Endothelial cell of umbilical vein (primary cell): ENCODE results near the gene PLXNC1. TPM values are rescaled to one million over a fixed set of nuclear protein-coding genes. Genes with fewer than 3 reads are reported as not detected.

Source experiments
- BruUV-seq: library from RNA; stranded (reverse); fragments of 400-500 nt; replicated peaks from 2 replicates; lab custom pipeline; 2021; lab: Mats Ljungman, UMichigan
- CTCF ChIA-PET: fragments of 300-600, 350-600 bp; sonication (Branson Sonifier 250); formaldehyde crosslinking; loops from one replicate; lab custom pipeline; 2021; ENCODE audit warnings: antibody characterized with exemption, inconsistent platforms; lab: Charles Lee
- POLR2A ChIA-PET: fragments of 300-600, 350-600 bp; sonication (Branson Sonifier 250); formaldehyde crosslinking; loops from one replicate; lab custom pipeline; 2021; ENCODE audit warnings: antibody characterized with exemption, inconsistent platforms; lab: Charles Lee
- DNase-seq: peaks from one replicate; pipeline ENCODE4 v3.0.0-alpha.2; 2011; ENCODE audit warnings: low read depth, low spot score
- FAIRE-seq: peaks from 2 replicates; lab custom pipeline; 2011; peaks lifted over from hg19 to GRCh38; lab: Jason Lieb, UNC
- H2AFZ ChIP-seq: 2 replicates; pipeline ENCODE4 v1.6.0; 2012; ENCODE audit warnings: low read depth, low read length, control low read depth, inconsistent platforms
- H3K27ac ChIP-seq: 2 replicates; pipeline ENCODE4 v1.5.1; 2011; ENCODE audit warnings: low read depth, mild to moderate bottlenecking, control low read depth, low read length, moderate library complexity; ENCODE audit not compliant: insufficient read depth
- H3K27me3 ChIP-seq, 2 experiments: 2 replicates each; pipeline versions ENCODE4 v1.6.0 to v1.6.1; 2011; ENCODE audit warnings: low read length in 2 of 2, mixed read lengths in 1 of 2; ENCODE audit not compliant: control insufficient read depth in 2 of 2, insufficient read depth in 2 of 2
- H3K36me3 ChIP-seq, 2 experiments: 2 replicates in 1 of 2; 3 replicates in 1 of 2; pipeline ENCODE4 v1.5.1; 2011; ENCODE audit warnings: low read length in 2 of 2, mild to moderate bottlenecking in 1 of 2, moderate library complexity in 1 of 2; ENCODE audit not compliant: control insufficient read depth in 2 of 2, insufficient read depth in 2 of 2; ENCODE audit errors: extremely low read depth in 1 of 2
- H3K4me1 ChIP-seq: 3 replicates; pipeline ENCODE4 v1.5.1; 2011; ENCODE audit warnings: mild to moderate bottlenecking, low read length; ENCODE audit not compliant: control insufficient read depth, insufficient read depth; ENCODE audit errors: extremely low read depth
- H3K4me2 ChIP-seq: 2 replicates; pipeline ENCODE4 v1.6.1; 2011; ENCODE audit warnings: low read length, control low read depth, mixed read lengths; ENCODE audit not compliant: insufficient read depth
- H3K4me3 ChIP-seq, 3 experiments: fragments of 200-600 bp in 1 of 3; sonication (generic), shearing (Covaris generic) in 1 of 3; replicated peaks in 1 of 3; 2 replicates each; pipeline ENCODE4 v1.5.1; 2011 to 2016; ENCODE audit warnings: control low read depth in 3 of 3, low read length in 3 of 3, mild to moderate bottlenecking in 2 of 3, inconsistent platforms in 1 of 3, low read depth in 1 of 3, moderate library complexity in 1 of 3; ENCODE audit not compliant: insufficient read depth in 1 of 3
- H3K79me2 ChIP-seq: 2 replicates; pipeline ENCODE4 v1.6.0; 2012; ENCODE audit warnings: low read length, inconsistent platforms; ENCODE audit not compliant: control insufficient read depth, insufficient read depth
- H3K9ac ChIP-seq: replicated peaks from 2 replicates; pipeline ENCODE3; 2011; ENCODE audit warnings: low read length, control low read depth; ENCODE audit not compliant: insufficient read depth; ENCODE audit errors: extremely low read depth
- H3K9me1 ChIP-seq: replicated peaks from 3 replicates; pipeline ENCODE4 v1.6.0; 2011; ENCODE audit warnings: mild to moderate bottlenecking, low read length; ENCODE audit not compliant: control insufficient read depth, insufficient read depth; ENCODE audit errors: extremely low read depth
- H3K9me3 ChIP-seq: replicated peaks from 2 replicates; pipeline ENCODE4 v1.5.1; 2012; ENCODE audit warnings: low read length, inconsistent platforms; ENCODE audit not compliant: control insufficient read depth, insufficient read depth
- H4K20me1 ChIP-seq: replicated peaks from 2 replicates; pipeline ENCODE3; 2011; ENCODE audit warnings: mild to moderate bottlenecking, low read length; ENCODE audit not compliant: control insufficient read depth, insufficient read depth; ENCODE audit errors: extremely low read depth
- EZH2 ChIP-seq: IDR thresholded peaks from 2 replicates; pipeline ENCODE4 v1.6.1; 2012; ENCODE audit warnings: borderline replicate concordance, low read depth, mild to moderate bottlenecking, moderate library complexity, low read length, inconsistent platforms; ENCODE audit not compliant: severe bottlenecking
- FOS ChIP-seq: IDR thresholded peaks from 2 replicates; pipeline ENCODE4 v1.6.1; 2011; ENCODE audit warnings: mild to moderate bottlenecking, low read length, moderate library complexity, borderline replicate concordance; ENCODE audit not compliant: insufficient read depth
- GATA2 ChIP-seq: IDR thresholded peaks from 2 replicates; pipeline ENCODE4 v1.7.0; 2011; ENCODE audit warnings: low read depth, mild to moderate bottlenecking, moderate library complexity, mixed read lengths, low read length; ENCODE audit not compliant: insufficient read length, insufficient read depth
- JUN ChIP-seq: IDR thresholded peaks from 2 replicates; pipeline ENCODE4 v1.6.1; 2011; ENCODE audit warnings: borderline replicate concordance, low read depth; ENCODE audit not compliant: insufficient read length, insufficient read depth
- MYC ChIP-seq: IDR thresholded peaks from one replicate; pipeline ENCODE4 v1.6.1; 2011; ENCODE audit warnings: mild to moderate bottlenecking, low read depth, low read length
- POLR2A ChIP-seq: IDR thresholded peaks from 2 replicates; pipeline ENCODE4 v1.6.1; 2012; ENCODE audit warnings: low read depth, mild to moderate bottlenecking, control low read depth, low read length
- POLR2AphosphoS5 ChIP-seq: IDR thresholded peaks from 2 replicates; pipeline ENCODE4 v1.6.1; 2012; ENCODE audit warnings: low read depth, mild to moderate bottlenecking, control low read depth, low read length, moderate library complexity; ENCODE audit not compliant: insufficient read depth
- dilution Hi-C: fragments of 300-500 bp; cut with MboI; formaldehyde crosslinking; loops from one replicate; pipeline ENCODE4 v1.15.0; 2019; ENCODE audit warnings: low sequenced_read_pairs; ENCODE audit not compliant: extremely low pct_ligation_motif_present
- intact Hi-C: fragments of 100-400 bp; cut with micrococcal nuclease; formaldehyde crosslinking; loops from one replicate; pipeline ENCODE4 v1.10.0; 2022
- polyA plus RNA-seq, 4 experiments: library from polyadenylated mRNA; depleted of rRNA in 3 of 4; stranded (reverse) in 3 of 4; unstranded in 1 of 4; fragments of >200 nt; gene quantifications; 2 replicates each; pipeline versions ENCODE4 v1.2.1 to v1.2.3, GENCODE V29; 2011 to 2012; ENCODE audit warnings: missing spikeins in 1 of 4
- total RNA-seq: library from RNA; stranded (reverse); gene quantifications from 2 replicates; pipeline ENCODE4 v1.2.3, GENCODE V29; 2021
- TF ChIP-seq, protein P1 (sequence below), 2 donors: IDR thresholded peaks; 1 replicate in 1 of 2; 2 replicates in 1 of 2; pipeline ENCODE4 v1.5.1; 2011; ENCODE audit warnings: low read length in 2 of 2, mild to moderate bottlenecking in 2 of 2, moderate library complexity in 2 of 2, control low read depth in 1 of 2, inconsistent platforms in 1 of 2, low read depth in 1 of 2; ENCODE audit not compliant: insufficient read depth in 1 of 2; ENCODE audit errors: extremely low read depth in 1 of 2
- TF ChIP-seq, protein P2 (sequence below): IDR thresholded peaks from 2 replicates; pipeline ENCODE4 v1.6.1; 2011; ENCODE audit not compliant: insufficient read depth, insufficient read length

The PLXNC1 gene
- total and polyA plus RNA-seq, 2 donors (not counting 3 experiments of a cell fraction or from before 2014, with no cell fraction given), result 0.04 TPM; not detected in 1

GRCh38 chr12:94157181-94157580 lies 8.8 kb downstream of the PLXNC1 start:
- intact Hi-C loops, result no loop called here
- peaks cover 14 to 15% of the 10 kb centered on the region in 2 experiments for H3K27me3 ChIP-seq
- H3K9ac ChIP-seq, result no peak overlapping the region
- TF ChIP-seq, protein P1, sequence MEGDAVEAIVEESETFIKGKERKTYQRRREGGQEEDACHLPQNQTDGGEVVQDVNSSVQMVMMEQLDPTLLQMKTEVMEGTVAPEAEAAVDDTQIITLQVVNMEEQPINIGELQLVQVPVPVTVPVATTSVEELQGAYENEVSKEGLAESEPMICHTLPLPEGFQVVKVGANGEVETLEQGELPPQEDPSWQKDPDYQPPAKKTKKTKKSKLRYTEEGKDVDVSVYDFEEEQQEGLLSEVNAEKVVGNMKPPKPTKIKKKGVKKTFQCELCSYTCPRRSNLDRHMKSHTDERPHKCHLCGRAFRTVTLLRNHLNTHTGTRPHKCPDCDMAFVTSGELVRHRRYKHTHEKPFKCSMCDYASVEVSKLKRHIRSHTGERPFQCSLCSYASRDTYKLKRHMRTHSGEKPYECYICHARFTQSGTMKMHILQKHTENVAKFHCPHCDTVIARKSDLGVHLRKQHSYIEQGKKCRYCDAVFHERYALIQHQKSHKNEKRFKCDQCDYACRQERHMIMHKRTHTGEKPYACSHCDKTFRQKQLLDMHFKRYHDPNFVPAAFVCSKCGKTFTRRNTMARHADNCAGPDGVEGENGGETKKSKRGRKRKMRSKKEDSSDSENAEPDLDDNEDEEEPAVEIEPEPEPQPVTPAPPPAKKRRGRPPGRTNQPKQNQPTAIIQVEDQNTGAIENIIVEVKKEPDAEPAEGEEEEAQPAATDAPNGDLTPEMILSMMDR (IDR thresholded peaks at IDR 0.05; ENCODE audit: extremely low read depth in 1 of 2, insufficient read depth in 1 of 2, low read depth in 1 of 2, low read length in 2 of 2), result no peak
- TF ChIP-seq, protein P2, sequence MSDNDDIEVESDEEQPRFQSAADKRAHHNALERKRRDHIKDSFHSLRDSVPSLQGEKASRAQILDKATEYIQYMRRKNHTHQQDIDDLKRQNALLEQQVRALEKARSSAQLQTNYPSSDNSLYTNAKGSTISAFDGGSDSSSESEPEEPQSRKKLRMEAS, result no peak
- no peak for TF ChIP-seq JUN
- TF ChIP-seq EZH2, result no peak
- no peak for TF ChIP-seq MYC
- no peak for TF ChIP-seq POLR2A
- no peak for TF ChIP-seq GATA2
- TF ChIP-seq POLR2AphosphoS5, result no peak
- no peak for TF ChIP-seq FOS
- H3K9me1 ChIP-seq, result no peaks in the 10 kb centered on the region
- H3K79me2 ChIP-seq, result no peaks in the 10 kb centered on the region
- H3K4me1 ChIP-seq, result no peaks in the 10 kb centered on the region
- H3K4me2 ChIP-seq, result no peak overlapping the region
- no peaks in the 10 kb centered on the region for H3K9me3 ChIP-seq
- no peak for DNase-seq
- H3K27ac ChIP-seq, result no peak overlapping the region
- POLR2A ChIA-PET, result no interaction called here
- H3K36me3 ChIP-seq, result no peaks in the 10 kb centered on the region
- dilution Hi-C loops, result no loop called here
- CTCF ChIA-PET, result no interaction called here
- no peak overlapping the region for H2AFZ ChIP-seq
- FAIRE-seq, result no peak
- H3K4me3 ChIP-seq, result no peak overlapping the region
- no peaks in the 10 kb centered on the region for H4K20me1 ChIP-seq
- no TSS peak for BruUV-seq
